Stimulated activated naive CD4-positive, alpha-beta T cell treated with Interleukin-2 at 50 U/mL for 16 hours (primary cell): ENCODE results near the gene PLCG1.

ENCODE experiments used
- DNase-seq: peaks from one replicate; lab custom pipeline; 2025; lab: John Stamatoyannopoulos, UW

The PLCG1 gene

DNA sequence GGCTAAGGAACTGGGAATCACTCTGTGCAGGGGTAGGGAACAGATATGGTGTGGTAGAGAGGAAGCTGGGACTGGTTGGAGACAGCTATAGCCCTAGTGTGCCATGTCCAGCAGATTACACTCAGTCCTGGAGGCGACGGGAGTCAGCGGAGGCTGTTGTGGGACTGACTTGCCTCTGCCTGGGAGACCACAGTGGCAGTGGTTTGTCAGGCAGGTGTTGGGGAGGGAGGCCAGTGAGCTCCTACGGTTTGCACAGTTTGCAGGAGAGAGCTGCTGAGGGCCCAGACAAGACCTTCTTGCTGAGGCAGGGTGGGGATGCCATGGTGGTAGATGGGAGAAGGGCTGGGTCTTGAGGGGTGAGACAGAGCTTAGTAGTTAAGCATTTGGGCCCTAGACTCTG, 4.9 kb downstream of the PLCG1 start:
- no peak for DNase-seq

DNA sequence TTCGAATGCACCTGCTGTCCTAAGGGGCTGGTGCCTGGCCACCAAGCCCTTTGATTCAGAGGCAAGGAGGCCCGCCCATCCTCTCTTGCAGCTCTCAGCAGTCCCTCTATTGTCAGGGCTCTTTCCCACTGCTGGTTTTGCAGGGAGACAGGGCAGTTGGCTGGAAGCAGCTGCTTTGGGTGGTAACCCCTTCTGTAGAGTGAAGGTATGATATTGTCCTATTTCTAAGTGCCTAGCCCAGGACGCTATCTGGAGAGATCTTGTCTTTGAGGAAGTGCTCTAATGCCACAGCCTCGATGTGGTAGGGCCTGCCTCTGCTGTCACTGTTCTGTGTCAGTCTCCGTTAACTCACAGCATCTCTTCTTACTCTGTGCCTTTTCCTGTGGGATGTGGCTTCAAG, 5.6 kb downstream of the PLCG1 start:
- DNase-seq, result peak; percentile 21

DNA sequence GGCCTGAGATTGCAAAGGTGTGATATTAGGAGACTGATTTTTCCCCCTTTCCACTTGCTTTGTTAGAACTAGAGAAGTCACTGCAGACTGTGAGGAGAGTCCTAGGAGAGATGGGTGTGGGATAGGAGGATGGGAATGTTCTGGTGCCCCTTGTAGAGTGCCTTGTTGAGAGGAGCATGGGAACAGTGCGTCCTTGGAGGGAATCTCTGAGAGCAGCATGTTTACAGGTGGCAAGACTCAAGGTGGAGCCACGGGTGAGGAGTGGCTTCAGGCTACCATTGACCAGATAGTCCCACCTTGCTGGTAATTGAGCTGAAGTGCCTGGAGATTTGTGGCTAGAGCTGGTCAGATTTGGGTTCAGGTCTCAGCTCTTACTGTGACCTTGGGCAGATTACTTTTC, 6.0 kb downstream of the PLCG1 start:
- no peak for DNase-seq

DNA sequence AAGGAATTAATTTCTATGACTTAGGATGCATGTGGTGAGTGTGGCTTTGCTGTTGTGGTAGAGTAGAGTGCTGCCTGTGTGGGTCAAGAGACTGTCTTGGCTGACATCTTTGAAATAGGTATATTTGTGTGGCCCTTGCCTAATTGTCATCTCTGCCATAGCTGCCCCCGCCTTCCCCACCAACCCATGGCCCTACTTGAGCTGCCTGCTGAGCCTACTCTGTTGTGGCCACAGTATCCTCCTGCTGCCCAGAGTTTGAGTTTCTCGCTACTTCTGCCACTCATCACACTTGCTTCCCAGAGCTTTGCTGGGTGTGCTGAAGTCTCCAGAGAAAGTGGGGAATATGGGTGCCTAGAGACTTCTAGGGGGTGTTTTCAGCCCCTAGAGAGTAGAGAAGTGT, 8.0 kb downstream of the PLCG1 start:
- DNase-seq, result no peak

DNA sequence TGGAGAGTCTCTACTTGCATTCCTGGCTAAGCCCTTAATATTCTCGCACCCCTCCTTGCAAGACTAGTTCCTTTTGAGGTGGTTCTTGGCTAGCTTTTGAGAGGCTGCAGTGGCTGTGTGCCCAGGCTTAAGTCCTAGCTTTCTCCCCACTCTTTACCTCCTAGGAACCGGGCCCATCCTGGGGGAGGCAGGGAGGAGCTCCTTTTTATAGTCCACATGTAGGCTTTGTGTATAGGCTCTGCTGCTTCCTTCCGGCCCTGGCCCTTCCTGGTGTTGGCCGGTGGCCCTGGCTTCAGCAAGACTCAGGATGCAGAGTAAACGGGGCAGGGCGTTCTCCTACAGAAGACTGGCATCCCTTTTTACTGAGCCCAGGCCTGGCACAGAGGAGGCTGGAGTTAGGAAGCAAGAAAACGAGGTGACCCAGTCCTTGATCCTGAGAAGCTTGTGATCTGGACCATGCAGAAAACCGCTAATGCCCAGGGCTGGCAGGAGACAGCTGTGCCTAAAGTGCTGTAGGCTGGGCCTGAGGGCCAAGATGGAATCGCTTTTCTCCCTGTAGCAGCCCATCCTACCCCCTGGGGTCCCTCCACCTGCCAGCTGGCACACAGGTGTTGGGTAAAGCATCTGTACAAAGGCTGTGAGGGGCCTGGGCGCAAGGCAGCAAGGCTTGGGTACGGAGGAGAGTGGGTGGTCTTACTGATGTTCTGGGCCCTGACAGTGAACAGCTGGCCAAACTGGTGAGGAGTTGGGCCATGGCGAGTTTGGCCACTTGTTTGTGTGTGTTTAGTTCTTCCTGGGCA, 8.7 kb downstream of the PLCG1 start:
- DNase-seq, result no peak

DNA sequence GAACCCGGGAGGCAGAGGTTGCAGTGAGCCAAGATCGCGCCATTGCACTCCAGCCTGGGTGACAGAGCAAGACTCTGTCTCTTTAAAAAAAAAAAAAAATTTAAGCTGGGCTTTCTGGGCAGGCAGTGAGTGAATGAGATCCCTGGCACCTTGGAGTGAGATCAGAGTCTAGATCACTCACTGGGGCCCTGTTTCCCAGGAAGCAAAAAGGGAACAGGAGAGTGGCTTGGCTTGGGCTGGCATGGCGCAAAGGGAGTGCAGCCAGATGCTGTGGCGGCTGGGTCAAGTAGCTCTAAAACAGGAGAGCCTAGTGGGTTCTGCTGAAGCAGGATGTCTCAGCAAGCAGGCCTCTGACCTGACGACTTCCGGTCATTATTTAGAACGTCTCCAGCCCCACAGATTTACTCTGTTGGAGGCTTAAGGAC, 10.4 kb downstream of the PLCG1 start:
- no peak for DNase-seq

DNA sequence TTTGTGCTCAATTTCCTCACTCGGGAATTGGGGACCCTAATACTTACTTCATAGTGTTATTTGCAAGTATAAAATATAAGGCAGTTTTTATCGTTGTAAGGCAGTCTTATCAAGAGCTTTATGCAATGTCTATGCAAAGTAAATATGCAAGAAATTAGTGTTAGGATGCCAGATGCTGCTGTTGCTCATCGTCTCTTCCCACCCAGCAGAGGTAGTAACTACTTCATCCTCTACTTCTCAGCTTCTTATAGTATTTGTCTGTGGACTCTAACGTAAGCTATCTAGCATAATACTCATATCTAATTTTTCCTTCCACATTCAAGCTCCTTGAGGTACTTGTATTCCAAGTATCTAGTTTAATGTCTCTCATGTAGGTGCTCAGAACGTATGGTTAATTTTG, 11.6 kb downstream of the PLCG1 start:
- no peak for DNase-seq

DNA sequence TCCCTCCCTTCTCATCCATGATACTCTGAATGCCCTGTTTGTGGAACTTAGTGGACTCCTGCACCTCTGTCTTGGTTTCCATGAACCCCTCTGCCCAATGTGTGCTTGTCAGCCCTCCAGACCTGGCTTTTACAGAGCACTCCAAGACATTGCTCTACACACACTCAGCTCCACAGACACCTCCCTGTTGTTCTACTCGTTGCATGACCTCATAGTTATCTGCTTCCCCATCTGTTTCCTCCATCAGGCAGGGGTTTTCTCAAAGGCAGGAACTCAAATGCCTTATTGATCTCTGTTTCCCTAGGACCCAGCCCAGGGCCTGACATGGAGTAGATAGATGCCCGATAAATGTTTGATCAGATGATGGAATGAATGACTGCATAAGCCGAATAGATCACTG, 13.3 kb downstream of the PLCG1 start:
- DNase-seq, result no peak

DNA sequence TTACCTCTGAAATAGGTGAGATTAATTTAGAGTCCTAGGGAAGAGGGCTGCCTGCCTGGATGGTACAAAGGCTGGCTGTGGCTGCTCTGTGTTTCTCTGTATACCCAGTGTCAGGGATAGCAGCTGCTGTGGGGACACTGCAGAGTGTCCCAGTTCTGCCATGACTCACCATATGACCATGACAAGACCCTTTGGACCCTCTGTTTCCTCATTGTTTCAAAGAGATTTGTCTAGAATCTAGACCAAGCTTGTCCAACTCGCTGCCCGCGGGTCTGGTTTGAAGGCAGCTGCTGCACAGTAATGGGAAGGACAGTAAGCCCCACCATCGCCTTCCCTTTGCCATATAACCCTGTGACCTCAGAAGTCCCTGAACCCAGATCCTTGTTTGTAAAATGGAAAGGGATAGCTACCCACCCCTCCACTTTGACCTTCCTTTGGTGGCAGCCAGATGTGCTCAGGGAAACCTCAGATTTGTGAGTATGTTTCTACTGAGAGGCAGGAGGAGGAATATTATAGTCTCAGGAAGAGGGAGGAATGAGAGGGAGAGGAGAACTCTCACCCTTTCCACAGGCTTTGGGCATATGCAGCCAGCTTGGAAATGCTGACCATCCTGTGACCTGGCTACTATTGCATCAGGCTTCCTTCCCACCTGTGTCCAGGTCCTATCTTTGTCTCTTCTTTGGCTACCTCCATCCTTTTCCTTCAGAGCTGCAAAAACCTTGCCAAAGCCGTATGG, 14.0 kb downstream of the PLCG1 start:
- DNase-seq, result no peak

DNA sequence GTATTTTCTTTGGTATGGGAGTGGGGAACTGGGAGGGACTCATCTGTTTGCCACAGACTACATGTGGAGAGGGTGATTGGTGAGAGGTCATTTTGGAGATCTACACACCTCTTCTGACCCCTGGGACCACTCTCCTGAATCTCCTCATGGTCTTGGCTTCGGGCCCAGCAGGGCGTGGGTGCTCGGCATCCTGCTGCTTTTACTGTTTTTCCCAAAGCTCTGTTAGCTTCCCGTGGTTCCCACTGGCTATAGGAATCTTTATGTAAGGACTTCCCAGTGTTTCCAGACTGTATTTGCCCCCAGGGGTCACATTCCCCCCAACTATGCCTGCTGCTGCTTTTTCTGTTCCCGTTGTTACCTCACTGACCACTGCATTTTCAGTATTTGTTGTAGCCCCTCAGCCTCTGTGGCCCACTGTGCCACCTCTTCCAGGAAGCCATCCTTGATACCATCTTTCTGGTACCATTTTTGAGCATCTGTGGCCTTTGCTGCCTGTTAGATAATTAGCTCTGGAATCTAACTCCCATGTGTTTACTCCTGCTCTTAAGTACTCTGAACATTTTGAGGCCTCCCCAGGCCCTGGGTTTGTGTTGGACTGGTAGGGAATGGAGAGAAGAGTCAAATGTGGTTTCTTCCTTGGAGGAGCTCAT, 14.9 kb downstream of the PLCG1 start:
- DNase-seq, result no peak

DNA sequence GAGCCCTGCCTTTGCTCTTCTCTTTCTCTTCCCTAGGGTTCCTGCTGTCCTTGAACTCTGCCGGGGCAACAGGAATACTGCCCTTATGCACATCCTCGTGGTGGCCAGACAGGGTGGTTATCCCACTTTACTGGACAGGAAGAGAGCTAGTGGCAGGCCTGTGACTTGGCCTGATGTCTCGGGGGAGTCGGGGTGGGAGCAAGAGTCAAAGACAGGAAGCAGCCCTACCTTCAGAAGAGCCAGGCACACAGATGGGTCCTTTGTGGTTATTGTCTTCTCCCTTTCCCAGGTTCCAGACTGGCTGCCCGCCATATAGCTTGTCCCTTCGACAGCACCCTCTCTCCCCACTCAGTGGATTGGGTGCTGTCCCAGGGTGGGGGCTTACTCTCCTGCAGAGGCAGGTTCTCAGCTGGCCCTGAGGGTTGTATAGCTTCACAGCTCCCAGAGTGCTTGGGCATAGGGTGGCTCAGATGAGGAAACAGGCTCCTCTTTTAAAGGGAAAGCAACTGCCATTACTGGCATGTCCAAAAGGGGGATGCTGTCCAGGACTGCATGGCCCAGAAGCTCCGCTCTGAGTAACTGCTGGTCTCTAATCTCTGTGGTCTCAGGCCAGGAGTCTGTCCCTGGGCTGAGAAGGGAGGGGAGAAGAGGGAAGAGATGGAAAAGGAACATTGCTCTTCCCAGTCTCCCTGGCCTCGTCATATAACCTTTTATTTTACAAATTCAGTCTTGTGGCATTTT, 17.3 kb downstream of the PLCG1 start:
- DNase-seq, result no peak

DNA sequence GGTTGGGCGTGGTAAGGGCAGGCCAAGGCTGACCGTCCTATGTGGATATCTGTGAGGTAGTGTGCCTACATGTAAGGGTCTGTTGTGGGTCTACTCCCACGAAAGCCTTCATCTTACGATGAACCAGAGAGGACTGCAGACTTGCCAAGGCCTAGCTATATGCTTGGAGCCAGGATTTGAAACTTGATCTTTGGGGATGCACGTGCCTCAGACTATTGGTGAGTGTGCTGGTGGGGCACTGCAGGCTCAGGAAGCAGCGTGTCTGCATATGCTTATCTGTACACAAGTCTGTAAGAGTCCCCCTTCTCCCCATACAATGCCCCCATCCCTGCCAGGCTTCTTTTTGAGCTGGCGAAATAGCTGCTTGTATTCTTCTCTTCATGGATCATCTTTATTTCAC, 17.9 kb downstream of the PLCG1 start:
- no peak for DNase-seq

DNA sequence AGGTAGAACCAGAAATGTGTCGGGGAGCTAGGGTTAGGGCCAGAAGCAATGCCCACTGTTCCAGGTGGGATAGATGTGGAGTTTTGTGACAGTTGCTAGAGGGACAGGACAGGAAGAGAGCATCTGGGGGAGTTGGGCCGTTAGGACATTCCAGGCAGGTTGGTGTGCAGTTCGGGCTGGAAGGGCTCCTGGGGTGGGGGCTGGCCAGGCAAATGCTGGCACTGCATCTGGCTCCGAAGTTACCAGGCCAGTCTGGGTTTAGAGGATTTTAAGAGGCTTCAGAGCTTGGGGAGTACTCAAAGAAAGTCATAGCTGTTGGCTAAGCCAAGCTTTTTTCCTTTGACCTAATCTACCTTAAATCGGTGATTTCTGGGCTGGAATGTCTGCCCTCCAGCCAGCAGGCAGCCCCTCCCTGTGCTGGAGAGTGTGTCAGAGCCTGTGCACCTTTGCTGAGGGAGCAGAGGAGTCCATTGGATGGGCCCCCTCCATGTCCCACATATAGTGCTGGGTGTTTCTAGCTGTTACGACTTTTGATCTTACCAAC, 20.8 kb downstream of the PLCG1 start:
- no peak for DNase-seq

DNA sequence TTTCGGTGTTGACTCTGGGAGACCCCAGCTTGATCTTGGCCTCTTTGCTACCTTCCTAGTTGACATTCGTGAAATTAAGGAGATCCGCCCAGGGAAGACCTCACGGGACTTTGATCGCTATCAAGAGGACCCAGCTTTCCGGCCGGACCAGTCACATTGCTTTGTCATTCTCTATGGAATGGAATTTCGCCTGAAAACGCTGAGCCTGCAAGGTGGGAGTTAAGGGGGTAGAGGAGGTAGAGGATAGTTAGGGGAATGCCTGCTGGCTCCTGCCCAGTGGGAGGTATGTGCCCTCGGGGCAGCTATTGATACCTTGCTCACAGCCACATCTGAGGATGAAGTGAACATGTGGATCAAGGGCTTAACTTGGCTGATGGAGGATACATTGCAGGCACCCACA, 22.2 kb downstream of the PLCG1 start:
- no peak for DNase-seq

DNA sequence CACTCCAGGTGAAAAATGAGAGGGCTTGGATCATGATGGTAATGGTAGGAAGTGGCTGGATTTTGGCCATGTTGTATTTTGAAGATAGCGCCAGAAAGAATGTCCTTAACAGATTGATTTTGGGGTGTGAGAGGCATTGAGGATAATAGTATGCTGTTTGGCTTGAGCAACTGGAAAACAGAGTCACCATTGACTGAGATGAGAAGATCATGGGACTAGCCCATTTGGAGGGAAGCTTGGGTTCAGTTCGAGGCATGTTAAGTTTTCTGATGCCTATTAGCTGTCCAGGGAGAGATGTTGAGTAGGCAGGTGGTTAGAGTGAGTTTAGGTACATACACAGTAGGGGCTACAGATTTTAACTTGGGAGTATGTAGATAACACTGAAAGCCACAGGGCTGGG, 23.3 kb downstream of the PLCG1 start:
- DNase-seq, result no peak

DNA sequence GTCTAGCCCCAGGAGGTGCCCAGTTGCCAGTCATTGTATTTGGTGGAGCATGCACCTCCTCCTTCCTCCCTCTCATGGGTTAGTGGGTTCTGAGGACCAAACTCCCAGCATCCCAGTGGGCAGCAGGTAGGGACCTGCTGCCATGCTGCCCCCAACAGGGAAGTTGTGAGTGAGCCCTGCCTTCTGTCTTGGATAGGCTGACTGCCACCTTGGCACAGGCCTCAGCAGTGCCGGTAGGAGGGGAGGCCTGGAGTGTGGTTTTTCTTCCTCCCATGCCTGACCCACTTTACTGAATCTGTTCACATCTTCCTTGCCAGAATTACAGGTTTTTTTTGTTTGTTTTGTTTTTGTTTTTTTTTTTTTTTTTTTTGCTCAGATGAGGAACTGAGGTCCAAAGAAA, 24.5 kb downstream of the PLCG1 start:
- no peak for DNase-seq

DNA sequence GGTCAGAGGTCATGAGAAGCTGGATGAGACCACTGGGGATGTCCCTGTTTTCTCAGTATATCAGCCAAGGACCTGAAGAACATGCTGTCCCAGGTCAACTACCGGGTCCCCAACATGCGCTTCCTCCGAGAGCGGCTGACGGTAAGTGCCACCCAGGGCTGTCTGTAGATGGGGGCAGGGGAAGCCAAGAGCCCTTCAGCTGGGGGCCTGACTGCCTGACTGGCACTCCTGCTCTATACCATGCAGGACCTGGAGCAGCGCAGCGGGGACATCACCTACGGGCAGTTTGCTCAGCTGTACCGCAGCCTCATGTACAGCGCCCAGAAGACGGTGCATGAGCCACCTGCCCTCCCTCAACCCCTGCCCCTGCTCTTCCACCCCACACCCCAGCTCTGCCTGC, 25.1 kb downstream of the PLCG1 start:
- DNase-seq, result no peak

DNA sequence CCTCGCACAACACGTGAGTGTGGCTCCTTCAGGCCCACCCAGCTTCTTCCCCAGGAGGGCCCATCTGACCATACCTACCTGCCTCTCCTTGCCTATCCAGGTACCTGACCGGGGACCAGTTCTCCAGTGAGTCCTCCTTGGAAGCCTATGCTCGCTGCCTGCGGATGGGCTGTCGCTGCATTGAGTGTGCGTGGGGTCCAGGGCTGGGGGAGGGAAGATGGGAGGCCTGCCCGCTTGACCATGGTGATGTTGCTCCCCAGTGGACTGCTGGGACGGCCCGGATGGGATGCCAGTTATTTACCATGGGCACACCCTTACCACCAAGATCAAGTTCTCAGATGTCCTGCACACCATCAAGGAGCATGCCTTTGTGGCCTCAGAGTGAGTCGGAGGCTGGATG, 26.5 kb downstream of the PLCG1 start:
- no peak for DNase-seq

DNA sequence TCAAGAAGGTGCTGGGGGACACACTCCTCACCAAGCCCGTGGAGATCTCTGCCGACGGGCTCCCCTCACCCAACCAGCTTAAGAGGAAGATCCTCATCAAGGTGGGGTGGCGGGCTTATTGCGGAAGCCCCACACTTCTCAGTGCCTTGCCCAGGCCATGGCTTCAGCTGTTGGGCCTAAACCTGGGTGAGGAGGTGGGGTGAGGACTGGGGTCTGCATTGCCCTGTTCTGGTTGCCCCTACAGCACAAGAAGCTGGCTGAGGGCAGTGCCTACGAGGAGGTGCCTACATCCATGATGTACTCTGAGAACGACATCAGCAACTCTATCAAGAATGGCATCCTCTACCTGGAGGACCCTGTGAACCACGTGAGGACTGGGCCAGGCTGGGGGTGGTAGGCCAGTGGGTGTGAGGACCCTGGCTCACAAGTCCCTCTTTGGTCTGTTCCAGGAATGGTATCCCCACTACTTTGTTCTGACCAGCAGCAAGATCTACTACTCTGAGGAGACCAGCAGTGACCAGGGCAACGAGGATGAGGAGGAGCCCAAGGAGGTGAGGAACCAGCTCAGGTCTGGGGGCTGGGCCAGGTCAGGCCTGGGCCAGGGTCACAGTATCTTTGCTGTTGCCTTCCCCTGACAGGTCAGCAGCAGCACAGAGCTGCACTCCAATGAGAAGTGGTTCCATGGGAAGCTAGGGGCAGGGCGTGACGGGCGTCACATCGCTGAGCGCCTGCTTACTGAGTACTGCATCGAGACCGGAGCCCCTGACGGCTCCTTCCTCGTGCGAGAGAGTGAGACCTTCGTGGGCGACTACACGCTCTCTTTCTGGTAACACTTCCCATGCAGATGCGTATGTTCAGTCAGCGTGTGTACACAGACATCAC, 27.9 kb downstream of the PLCG1 start:
- DNase-seq, result no peak

DNA sequence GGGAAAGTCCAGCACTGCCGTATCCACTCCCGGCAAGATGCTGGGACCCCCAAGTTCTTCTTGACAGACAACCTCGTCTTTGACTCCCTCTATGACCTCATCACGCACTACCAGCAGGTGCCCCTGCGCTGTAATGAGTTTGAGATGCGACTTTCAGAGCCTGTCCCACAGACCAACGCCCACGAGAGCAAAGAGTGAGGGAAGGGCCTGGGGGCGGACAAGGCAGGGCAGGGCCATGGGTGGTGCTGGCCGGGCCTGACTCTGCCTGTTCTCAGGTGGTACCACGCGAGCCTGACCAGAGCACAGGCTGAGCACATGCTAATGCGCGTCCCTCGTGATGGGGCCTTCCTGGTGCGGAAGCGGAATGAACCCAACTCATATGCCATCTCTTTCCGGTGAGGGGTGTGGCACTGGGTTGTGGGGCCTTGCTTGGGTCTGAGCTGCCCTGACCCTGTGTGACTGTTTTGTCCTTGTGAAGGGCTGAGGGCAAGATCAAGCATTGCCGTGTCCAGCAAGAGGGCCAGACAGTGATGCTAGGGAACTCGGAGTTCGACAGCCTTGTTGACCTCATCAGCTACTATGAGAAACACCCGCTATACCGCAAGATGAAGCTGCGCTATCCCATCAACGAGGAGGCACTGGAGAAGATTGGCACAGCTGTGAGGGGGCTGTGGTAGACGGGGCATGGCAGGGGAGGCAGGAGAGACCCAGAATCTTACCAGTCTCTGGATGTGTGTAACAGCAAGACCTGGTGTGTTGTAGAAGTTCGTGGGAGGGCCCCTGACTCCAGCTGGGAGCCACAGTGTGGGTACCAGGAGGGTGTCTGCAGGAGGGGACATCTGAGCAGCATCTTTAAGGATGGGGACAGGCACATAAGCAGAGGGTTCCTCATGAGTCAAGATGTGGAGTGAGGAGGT, 29.1 kb downstream of the PLCG1 start:
- DNase-seq, result no peak
